Stomach (tissue), 4 donors: ENCODE data around the gene HOXD3.

Source experiments
- CTCF ChIP-seq, 7 experiments: fragments of 450-650 bp in 4 of 7; fragments of 200-600 bp in 3 of 7; sonication (generic) in 3 of 7; IDR thresholded peaks; one replicate each; pipeline ENCODE4 v1.5.1; 2016 to 2019; ENCODE audit warnings: antibody characterized with exemption in 7 of 7, control low read depth in 2 of 7, mild to moderate bottlenecking in 1 of 7
- POLR2A ChIP-seq, 4 donors: fragments of 450-650 bp; IDR thresholded peaks; one replicate each; pipeline ENCODE4 v1.6.1; 2016; ENCODE audit warnings: antibody characterized with exemption in 4 of 4, control low read depth in 2 of 4, mild to moderate bottlenecking in 1 of 4, moderate library complexity in 1 of 4

GRCh38 chr2:176170602-176171305 is 13.6 kb downstream of the HOXD3 start:
- TF ChIP-seq CTCF (IDR thresholded peaks at IDR 0.05), result no peak
- no peak for TF ChIP-seq POLR2A (IDR thresholded peaks at IDR 0.05)
